ENCODE measurements around the gene ZBTB16. TPM values are rescaled to one million over a fixed set of nuclear protein-coding genes. Genes with fewer than 3 reads are reported as not detected.

Gene ZBTB16
- total RNA-seq, 1 donor from 2014 or later = 171 TPM

DNA sequence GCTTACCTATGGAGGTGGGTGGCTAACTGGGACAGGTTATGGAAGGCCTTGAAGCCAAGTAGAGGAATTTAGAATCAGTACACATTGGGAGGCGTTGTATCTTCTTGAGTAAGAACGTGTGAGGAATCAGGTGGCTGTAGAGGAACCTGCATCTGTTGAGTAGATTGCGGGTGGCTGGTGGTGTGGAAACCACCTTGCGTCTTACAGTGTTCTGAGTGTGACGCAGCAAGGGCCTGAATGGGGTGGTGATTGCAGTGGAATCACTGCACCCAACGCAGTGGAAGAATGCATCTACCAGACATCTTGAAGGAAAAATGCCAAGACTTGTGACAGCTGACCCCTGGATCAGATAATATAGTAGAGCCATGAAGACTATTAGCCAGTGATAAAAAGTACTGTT, 125.9 kb downstream of the ZBTB16 start:
- Histone ChIP-seq H3K36me3 (peaks cover 67% of the 10 kb centered on the region), H3K27ac (peak overlapping the region; percentile 5), H3K27me3 (ENCODE audit: low read depth) (no peaks in the 10 kb centered on the region), H3K4me3 (no peak overlapping the region), H3K4me1 (peaks cover 61% of the 10 kb centered on the region), H3K9me3 (no peaks in the 10 kb centered on the region)
- ATAC-seq = no peak
- intact Hi-C loops (cut with DNase I) = no loop called here
- TF ChIP-seq, protein P1, sequence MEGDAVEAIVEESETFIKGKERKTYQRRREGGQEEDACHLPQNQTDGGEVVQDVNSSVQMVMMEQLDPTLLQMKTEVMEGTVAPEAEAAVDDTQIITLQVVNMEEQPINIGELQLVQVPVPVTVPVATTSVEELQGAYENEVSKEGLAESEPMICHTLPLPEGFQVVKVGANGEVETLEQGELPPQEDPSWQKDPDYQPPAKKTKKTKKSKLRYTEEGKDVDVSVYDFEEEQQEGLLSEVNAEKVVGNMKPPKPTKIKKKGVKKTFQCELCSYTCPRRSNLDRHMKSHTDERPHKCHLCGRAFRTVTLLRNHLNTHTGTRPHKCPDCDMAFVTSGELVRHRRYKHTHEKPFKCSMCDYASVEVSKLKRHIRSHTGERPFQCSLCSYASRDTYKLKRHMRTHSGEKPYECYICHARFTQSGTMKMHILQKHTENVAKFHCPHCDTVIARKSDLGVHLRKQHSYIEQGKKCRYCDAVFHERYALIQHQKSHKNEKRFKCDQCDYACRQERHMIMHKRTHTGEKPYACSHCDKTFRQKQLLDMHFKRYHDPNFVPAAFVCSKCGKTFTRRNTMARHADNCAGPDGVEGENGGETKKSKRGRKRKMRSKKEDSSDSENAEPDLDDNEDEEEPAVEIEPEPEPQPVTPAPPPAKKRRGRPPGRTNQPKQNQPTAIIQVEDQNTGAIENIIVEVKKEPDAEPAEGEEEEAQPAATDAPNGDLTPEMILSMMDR (IDR thresholded peaks at IDR 0.05) = no peak
- DNase-seq = no peak

DNA sequence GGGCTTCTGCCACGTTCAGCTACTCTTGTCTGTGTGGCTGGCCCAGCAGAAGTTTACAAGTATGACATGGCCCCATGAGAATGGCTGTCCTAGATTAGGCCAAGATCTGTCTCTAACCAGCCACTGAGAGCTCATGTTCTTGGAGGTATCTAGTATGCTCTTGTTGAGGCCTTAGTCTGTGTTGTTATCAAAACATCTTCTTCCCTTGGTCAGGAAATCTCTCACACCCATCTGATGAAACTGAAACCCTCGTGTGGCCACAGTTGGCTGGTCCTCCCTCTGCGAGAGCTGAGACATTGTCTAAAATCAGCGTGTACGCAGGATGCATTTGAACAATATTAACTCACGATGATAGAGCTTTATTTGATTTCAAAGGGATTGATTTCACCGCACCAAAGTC, 127.7 kb downstream of the ZBTB16 start:
- DNase-seq (no peak), ATAC-seq (peak in 1 of 2 donors; percentile 7)
- TF ChIP-seq, protein P1 (IDR thresholded peaks at IDR 0.05) = no peak
- H3K4me3 ChIP-seq = no peak overlapping the region
- H3K27ac ChIP-seq = peak overlapping the region; percentile 4
- peaks cover 44% of the 10 kb centered on the region for H3K4me1 ChIP-seq
- no peaks in the 10 kb centered on the region for H3K9me3 ChIP-seq
- H3K27me3 ChIP-seq (ENCODE audit: low read depth) = no peaks in the 10 kb centered on the region
- intact Hi-C loops (cut with DNase I) = no loop called here
- H3K36me3 ChIP-seq = peaks cover 84% of the 10 kb centered on the region

DNA sequence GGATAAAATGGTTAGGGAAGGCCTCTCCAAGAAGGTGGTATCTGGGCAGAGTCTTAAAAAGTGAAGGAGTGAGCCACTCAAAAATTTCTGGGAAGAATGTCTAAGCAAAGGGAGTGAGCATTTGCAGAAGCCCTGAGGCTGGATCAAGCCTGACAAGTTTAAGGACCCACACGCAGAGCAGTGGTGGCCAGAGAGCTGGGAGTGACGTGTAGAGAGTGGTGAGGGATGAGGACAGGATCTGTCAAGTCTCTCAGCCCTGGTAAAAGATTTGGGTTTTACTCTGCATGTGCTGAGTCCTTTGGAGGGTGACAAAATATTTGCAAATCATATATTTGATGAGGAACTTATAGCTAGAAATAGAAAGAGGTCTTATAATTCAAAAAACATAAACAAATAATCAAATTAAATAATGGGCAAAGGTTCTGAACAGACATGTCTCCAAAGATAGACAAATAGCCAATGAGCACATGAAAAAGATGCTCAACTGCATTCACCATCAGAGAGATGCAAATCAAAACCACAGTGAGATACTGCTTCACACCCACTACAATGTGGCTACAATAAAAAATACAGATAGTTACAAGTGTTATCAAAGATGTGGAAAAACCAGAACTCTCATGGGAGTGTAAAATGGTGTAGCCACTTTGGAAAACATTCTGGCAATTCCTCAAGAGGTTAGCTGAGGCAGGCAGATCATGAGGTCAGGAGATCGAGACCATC, 129.5 kb downstream of the ZBTB16 start:
- intact Hi-C loops (cut with DNase I) = no loop called here
- TF ChIP-seq, protein P1 (IDR thresholded peaks at IDR 0.05) = no peak
- no peaks in the 10 kb centered on the region for H3K27me3 ChIP-seq (ENCODE audit: low read depth)
- no peak overlapping the region for H3K4me3 ChIP-seq
- no peak for ATAC-seq
- peaks cover 43% of the 10 kb centered on the region for H3K4me1 ChIP-seq
- no peaks in the 10 kb centered on the region for H3K9me3 ChIP-seq
- peaks cover 95% of the 10 kb centered on the region for H3K36me3 ChIP-seq
- H3K27ac ChIP-seq = no peak overlapping the region
- no peak for DNase-seq

DNA sequence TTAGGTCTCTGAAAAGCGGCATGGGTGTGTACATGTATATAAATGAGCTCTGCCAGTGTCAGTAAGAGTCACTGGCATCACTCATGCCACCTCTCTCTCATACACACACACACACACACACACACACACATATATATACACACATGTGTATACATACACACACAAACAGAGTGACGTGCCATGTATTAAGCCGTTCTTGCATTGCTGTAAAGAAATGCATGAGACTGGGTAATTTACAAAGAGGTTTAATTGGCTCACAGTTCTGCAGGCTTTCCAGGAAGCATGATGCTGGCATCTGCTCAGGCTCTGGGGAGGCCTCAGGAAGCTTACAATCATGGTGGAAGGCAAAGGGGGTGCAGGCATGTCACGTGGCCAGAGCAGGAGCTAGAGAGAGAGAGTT, 131.1 kb downstream of the ZBTB16 start:
- TF ChIP-seq, protein P1 (IDR thresholded peaks at IDR 0.05) = no peak
- H3K4me1 ChIP-seq = peaks cover 47% of the 10 kb centered on the region
- H3K9me3 ChIP-seq = no peaks in the 10 kb centered on the region
- ATAC-seq = no peak
- intact Hi-C loops (cut with DNase I) = no loop called here
- no peak for DNase-seq
- no peaks in the 10 kb centered on the region for H3K27me3 ChIP-seq (ENCODE audit: low read depth)
- no peak overlapping the region for H3K27ac ChIP-seq
- peaks cover 83% of the 10 kb centered on the region for H3K36me3 ChIP-seq
- no peak overlapping the region for H3K4me3 ChIP-seq

DNA sequence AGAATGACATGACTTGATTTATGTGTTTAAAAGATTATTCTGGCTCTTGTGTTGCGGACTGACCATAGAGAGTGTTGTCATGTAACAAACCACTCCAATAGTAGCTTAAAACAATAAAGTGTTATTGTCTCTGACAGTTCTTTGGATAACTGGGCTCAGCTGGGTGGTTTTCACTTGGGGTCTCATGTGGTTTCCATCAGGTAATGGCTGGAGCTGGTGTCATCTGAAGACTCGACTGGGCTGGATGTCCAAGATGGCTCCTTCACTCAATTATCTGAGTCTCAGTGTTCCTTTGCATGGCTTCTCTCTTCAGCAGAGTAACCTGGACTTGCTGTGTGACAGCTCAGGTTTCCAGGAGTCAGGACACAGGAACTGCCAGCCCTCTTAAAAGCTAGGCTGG, 132.4 kb downstream of the ZBTB16 start:
- peaks cover 48% of the 10 kb centered on the region for H3K4me1 ChIP-seq
- TF ChIP-seq, protein P1 (IDR thresholded peaks at IDR 0.05) = no peak
- no peak overlapping the region for H3K4me3 ChIP-seq
- no peak overlapping the region for H3K27ac ChIP-seq
- peaks cover 70% of the 10 kb centered on the region for H3K36me3 ChIP-seq
- intact Hi-C loops (cut with DNase I) = no loop called here
- no peaks in the 10 kb centered on the region for H3K9me3 ChIP-seq
- no peaks in the 10 kb centered on the region for H3K27me3 ChIP-seq (ENCODE audit: low read depth)
- DNase-seq (no peak), ATAC-seq (no peak)

Measured in lower lobe of right lung (tissue), 2 donors.